ENCODE measurements around the gene RAB26.
A peak's percentile ranks its signal among the peaks of the same experiment; 100 is the strongest.

The RAB26 gene

GRCh38 chr16:2142942-2143877 lies 5.2 kb upstream of the RAB26 start:
- ChIA-PET POLR2A (interaction anchor here (0.6 to 9.4 kb wide), 2 partner anchors 12 to 122 kb away, joined by 4 to 92 read pairs; partner anchors contain the start of gene TRAF7), CTCF (interaction anchor here (0.6 kb wide), 1 partner anchor 127 kb away, joined by 4 read pairs; no protein-coding TSS in a partner anchor)
- Histone ChIP-seq H3K4me3 (ENCODE audit: low read depth, low read length) (no peak overlapping the region), H3K4me1 (ENCODE audit: control insufficient read depth, insufficient read depth, low read length) (no peaks in the 10 kb centered on the region), H3K27ac (ENCODE audit: extremely low read depth, low read depth, low read length) (no peak overlapping the region), H3K36me3 (ENCODE audit: control insufficient read depth in 2 of 2, insufficient read depth in 1 of 2, low read length in 2 of 2) (no peaks in the 10 kb centered on the region), H3K9me3 (ENCODE audit: control insufficient read depth, insufficient read depth, low read depth, low read length) (no peaks in the 10 kb centered on the region)
- TF ChIP-seq AEBP2 (tag by site-specific recombination; IDR thresholded peaks at IDR 0.05; ENCODE audit: borderline replicate concordance) (no peak), ZEB2 (tag by site-specific recombination; IDR thresholded peaks at IDR 0.05) (peak; percentile 47; the same call in 1 of the 2 replicates), ZNF791 (tag by site-specific recombination; IDR thresholded peaks at IDR 0.05) (no peak)

DNA sequence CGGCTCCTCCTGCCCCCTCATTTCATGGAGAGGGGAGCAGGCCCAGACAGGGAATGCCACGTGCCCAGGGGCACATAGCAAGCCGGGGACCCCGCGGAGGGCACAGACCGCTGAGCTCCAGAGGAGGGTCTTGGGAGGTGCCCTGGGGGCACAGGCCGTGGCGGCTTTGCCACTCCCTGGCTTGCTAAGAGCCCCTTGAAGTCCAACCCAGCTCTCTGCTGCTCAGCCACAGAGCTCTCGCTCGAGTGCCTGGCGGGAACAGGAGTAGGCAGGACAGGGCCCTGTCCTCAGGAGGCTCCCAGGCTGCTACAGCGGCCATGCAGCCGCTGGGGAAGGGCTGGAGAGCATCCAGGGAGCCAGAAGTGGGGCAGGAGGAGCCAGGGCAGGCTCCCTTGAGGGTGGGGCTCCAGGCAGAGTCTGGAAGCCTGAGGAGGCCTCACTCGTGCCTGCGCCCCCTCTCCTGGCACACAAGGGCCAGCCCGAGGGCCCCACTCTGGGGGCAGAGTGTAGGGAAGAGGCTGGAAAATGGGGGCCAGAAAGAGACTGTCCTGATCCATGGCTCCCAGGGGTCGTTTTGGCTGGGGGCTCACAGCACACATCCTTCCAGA lies 4.4 kb upstream of the RAB26 start:
- Histone ChIP-seq H3K9me3 (ENCODE audit: control insufficient read depth, insufficient read depth, low read depth, low read length) (no peaks in the 10 kb centered on the region), H3K27ac (ENCODE audit: extremely low read depth, low read depth, low read length) (no peak overlapping the region), H3K4me1 (ENCODE audit: control insufficient read depth, insufficient read depth, low read length) (peaks cover 1% of the 10 kb centered on the region), H3K36me3 (ENCODE audit: control insufficient read depth in 2 of 2, insufficient read depth in 1 of 2, low read length in 2 of 2) (no peaks in the 10 kb centered on the region), H3K4me3 (ENCODE audit: low read depth, low read length) (no peak overlapping the region)
- POLR2A ChIA-PET: interaction anchor here (0.6 to 9.4 kb wide), 2 partner anchors 11 to 123 kb away, joined by 4 to 92 read pairs; partner anchors contain the start of gene TRAF7
- TF ChIP-seq ZNF223 (tag by site-specific recombination; IDR thresholded peaks at IDR 0.05) (0 out of 2 replicates have a peak, but pooled peaks have one; percentile 26), ZBTB21 (tag by site-specific recombination; IDR thresholded peaks at IDR 0.05) (no peak), ZNF335 (tag by site-specific recombination; conservative IDR thresholded peaks at IDR 0.05) (peak; percentile 84)
- CTCF ChIA-PET: interaction anchor here (0.6 kb wide), 2 partner anchors 69 to 127 kb away, joined by 3 to 4 read pairs; no protein-coding TSS in a partner anchor

- H3K9me3 ChIP-seq (ENCODE audit: control insufficient read depth, insufficient read depth, low read depth, low read length): no peaks in the 10 kb centered on the region
- POLR2A ChIA-PET: interaction anchor here (9.4 kb wide), 1 partner anchor 9 kb away, joined by 92 read pairs; the partner anchor contains the start of gene TRAF7
- CTCF ChIA-PET: interaction anchor here (0.6 to 2.8 kb wide), 4 partner anchors 24 to 142 kb away, joined by 3 to 13 read pairs (median 3); no protein-coding TSS in a partner anchor
- peaks cover 4% of the 10 kb centered on the region for H3K4me1 ChIP-seq (ENCODE audit: control insufficient read depth, insufficient read depth, low read length)
- H3K4me3 ChIP-seq (ENCODE audit: low read depth, low read length): no peak overlapping the region
- no peak overlapping the region for H3K27ac ChIP-seq (ENCODE audit: extremely low read depth, low read depth, low read length)
- no peaks in the 10 kb centered on the region for H3K36me3 ChIP-seq (ENCODE audit: control insufficient read depth in 2 of 2, insufficient read depth in 1 of 2, low read length in 2 of 2)
- TF ChIP-seq ZBTB8A (tag by site-specific recombination; IDR thresholded peaks at IDR 0.05) (no peak), ZFP3 (tag by site-specific recombination; IDR thresholded peaks at IDR 0.05; ENCODE audit: low read depth) (peak; percentile 92), ZNF449 (tag by site-specific recombination; IDR thresholded peaks at IDR 0.05) (no peak), ZNF600 (tag by site-specific recombination; IDR thresholded peaks at IDR 0.05) (peak; percentile 85), ZNF529 (tag by site-specific recombination; IDR thresholded peaks at IDR 0.05; ENCODE audit: insufficient replicate concordance) (no peak)
- TF ChIP-seq, protein P1, sequence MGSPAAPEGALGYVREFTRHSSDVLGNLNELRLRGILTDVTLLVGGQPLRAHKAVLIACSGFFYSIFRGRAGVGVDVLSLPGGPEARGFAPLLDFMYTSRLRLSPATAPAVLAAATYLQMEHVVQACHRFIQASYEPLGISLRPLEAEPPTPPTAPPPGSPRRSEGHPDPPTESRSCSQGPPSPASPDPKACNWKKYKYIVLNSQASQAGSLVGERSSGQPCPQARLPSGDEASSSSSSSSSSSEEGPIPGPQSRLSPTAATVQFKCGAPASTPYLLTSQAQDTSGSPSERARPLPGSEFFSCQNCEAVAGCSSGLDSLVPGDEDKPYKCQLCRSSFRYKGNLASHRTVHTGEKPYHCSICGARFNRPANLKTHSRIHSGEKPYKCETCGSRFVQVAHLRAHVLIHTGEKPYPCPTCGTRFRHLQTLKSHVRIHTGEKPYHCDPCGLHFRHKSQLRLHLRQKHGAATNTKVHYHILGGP (tag by site-specific recombination; IDR thresholded peaks at IDR 0.05): no peak
Measured at GRCh38 chr16:2145843-2146242, 2.6 kb upstream of the RAB26 start.

Data from HEK293 (cell line).